ENCODE results near the gene ZNF423.

Gene ZNF423

DNA sequence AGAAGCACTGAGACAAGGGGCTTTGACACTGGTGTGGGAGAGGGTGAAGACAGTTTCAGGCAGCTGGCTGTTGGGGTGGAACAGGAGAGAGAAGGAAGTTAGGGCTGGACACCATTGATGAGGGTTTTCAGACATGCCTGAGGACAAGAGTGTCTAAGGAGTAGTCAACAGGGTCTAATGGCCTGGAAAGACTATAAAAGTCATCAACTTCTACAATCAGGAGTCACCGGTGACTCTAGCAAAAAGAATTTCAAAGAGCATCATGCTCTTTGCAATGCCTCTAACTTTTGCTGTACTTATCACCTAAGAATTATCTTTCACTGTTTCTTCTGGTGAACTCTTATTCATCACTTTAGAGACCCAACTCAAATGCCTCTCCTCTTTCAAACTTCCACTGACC is 268.4 kb downstream of the ZNF423 start:
- Histone ChIP-seq H3K36me3 (ENCODE audit: control insufficient read depth, low read length) (no peaks in the 10 kb centered on the region), H3F3A (ENCODE audit: control insufficient read depth, insufficient read depth) (no peaks in the 10 kb centered on the region), H3K27ac (ENCODE audit: low read depth, low read length) (no peak overlapping the region), H3K4me1 (ENCODE audit: control insufficient read depth, low read length) (no peaks in the 10 kb centered on the region), H3K9me2 (replicated peaks; ENCODE audit: control insufficient read depth, low read length) (no peaks in the 10 kb centered on the region), H3K27me3 (ENCODE audit: control insufficient read depth, low read length) (no peaks in the 10 kb centered on the region; the same call in none of the 2 replicates), H3K4me2 (ENCODE audit: low read length) (no peak overlapping the region), H3K4me3 (ENCODE audit: low read length) (no peak overlapping the region), H3K9me3 (ENCODE audit: control insufficient read depth, insufficient read depth, low read length) (no peaks in the 10 kb centered on the region), H4K20me1 (ENCODE audit: control insufficient read depth, insufficient read depth, low read depth, low read length) (no peaks in the 10 kb centered on the region), H3K79me2 (ENCODE audit: control insufficient read depth, low read length) (no peaks in the 10 kb centered on the region)
- TF ChIP-seq, protein P1, sequence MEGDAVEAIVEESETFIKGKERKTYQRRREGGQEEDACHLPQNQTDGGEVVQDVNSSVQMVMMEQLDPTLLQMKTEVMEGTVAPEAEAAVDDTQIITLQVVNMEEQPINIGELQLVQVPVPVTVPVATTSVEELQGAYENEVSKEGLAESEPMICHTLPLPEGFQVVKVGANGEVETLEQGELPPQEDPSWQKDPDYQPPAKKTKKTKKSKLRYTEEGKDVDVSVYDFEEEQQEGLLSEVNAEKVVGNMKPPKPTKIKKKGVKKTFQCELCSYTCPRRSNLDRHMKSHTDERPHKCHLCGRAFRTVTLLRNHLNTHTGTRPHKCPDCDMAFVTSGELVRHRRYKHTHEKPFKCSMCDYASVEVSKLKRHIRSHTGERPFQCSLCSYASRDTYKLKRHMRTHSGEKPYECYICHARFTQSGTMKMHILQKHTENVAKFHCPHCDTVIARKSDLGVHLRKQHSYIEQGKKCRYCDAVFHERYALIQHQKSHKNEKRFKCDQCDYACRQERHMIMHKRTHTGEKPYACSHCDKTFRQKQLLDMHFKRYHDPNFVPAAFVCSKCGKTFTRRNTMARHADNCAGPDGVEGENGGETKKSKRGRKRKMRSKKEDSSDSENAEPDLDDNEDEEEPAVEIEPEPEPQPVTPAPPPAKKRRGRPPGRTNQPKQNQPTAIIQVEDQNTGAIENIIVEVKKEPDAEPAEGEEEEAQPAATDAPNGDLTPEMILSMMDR (IDR thresholded peaks at IDR 0.05; ENCODE audit: low read depth, low read length, poor library complexity, severe bottlenecking): no peak
- no peak for TF ChIP-seq EZH2phosphoT487 (IDR thresholded peaks at IDR 0.05; ENCODE audit: borderline replicate concordance, low read length)

DNA sequence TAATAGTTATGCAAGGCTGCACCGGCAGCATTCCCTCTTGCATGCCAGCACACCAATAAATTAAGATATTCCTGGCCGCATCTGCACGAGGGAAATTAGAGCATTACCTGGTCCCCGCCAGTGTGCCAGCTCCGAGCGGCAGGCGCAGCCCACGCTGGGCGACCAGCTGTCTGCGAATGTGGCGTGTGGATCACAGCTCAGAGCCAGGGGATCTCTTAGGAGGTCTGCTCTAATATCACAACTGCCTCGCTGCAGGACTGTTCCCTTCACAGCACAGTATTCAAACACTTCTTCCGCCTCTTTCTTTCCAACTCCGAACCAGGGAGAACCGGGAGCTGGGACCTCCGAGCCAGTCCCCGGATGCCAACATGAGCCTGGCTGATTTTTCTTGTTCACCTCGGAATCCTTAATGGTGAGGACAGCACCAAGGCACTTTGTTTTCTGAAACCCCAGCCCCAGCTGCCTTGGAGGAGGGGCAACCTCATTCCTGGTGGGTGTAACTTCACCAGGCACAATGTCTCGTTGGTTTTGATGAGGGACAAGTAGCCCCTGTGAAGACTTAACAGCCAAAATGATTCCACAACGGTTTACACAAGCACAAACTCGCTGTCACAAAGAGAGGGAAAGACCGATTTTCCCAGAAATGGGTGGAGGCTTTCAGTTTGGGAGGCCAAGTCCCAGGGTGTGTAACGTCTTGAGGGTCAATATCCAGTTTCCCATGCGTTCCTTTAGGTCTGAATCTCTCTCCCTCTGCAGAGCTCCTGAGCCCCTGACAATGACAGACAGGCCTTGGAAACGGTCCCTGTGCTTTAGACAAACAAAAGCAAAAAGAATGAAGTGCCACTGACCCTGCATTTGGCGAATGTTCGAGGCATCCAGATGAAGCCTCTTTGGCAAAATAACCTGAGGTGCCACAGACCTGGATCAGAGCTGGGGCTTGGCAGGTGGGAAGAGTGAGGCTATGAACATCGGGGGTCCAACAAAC is 269.2 kb downstream of the ZNF423 start:
- TF ChIP-seq EZH2phosphoT487 (IDR thresholded peaks at IDR 0.05; ENCODE audit: borderline replicate concordance, low read length): no peak
- TF ChIP-seq, protein P1 (IDR thresholded peaks at IDR 0.05; ENCODE audit: low read depth, low read length, poor library complexity, severe bottlenecking): no peak
- H3K4me1 ChIP-seq (ENCODE audit: control insufficient read depth, low read length): no peaks in the 10 kb centered on the region
- H3K36me3 ChIP-seq (ENCODE audit: control insufficient read depth, low read length): no peaks in the 10 kb centered on the region
- no peaks in the 10 kb centered on the region for H4K20me1 ChIP-seq (ENCODE audit: control insufficient read depth, insufficient read depth, low read depth, low read length)
- H3K79me2 ChIP-seq (ENCODE audit: control insufficient read depth, low read length): no peaks in the 10 kb centered on the region
- no peaks in the 10 kb centered on the region; the same call in 1 of the 2 replicates for H3K27me3 ChIP-seq (ENCODE audit: control insufficient read depth, low read length)
- no peaks in the 10 kb centered on the region for H3K9me3 ChIP-seq (ENCODE audit: control insufficient read depth, insufficient read depth, low read length)
- H3K9me2 ChIP-seq (replicated peaks; ENCODE audit: control insufficient read depth, low read length): no peaks in the 10 kb centered on the region
- no peak overlapping the region for H3K4me2 ChIP-seq (ENCODE audit: low read length)
- H3K4me3 ChIP-seq (ENCODE audit: low read length): no peak overlapping the region
- H3F3A ChIP-seq (ENCODE audit: control insufficient read depth, insufficient read depth): no peaks in the 10 kb centered on the region
- no peak overlapping the region for H3K27ac ChIP-seq (ENCODE audit: low read depth, low read length)

DNA sequence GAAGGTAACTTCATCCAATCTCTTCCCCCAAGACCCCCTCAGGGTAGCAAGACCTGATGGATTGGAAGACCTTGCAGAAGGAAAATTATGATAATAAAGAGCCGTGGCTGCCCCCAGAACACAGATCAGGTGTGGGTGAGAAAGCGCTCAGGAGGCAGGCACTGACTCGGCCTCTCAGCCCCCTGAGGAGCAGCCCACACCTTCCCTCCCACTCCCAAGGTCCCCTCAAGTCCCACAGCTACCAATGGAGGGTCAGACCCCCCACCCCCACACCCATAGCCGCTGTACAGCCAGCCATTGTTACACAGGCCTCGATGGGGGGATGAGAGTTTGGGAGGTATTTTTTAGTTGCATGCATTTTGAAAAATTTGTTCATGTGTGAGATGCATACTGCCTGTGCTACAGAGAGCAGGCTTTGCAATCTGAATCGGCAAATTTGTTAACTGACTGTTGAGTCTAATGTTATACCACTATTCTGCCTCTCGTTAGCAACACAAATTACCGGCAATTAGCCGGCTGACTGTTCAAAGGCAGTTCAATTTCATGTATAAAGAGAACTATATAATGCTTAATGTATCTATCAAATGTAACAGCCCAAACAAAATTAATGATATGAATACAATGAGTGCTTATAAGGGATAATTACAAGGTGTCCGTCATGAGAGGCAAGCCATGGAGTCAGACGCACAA is 270.6 kb downstream of the ZNF423 start:
- H3K9me3 ChIP-seq (ENCODE audit: control insufficient read depth, insufficient read depth, low read length): no peaks in the 10 kb centered on the region
- H3K79me2 ChIP-seq (ENCODE audit: control insufficient read depth, low read length): no peaks in the 10 kb centered on the region
- no peaks in the 10 kb centered on the region; the same call in 1 of the 2 replicates for H3K27me3 ChIP-seq (ENCODE audit: control insufficient read depth, low read length)
- H3K36me3 ChIP-seq (ENCODE audit: control insufficient read depth, low read length): no peaks in the 10 kb centered on the region
- no peak overlapping the region for H3K4me2 ChIP-seq (ENCODE audit: low read length)
- no peak for TF ChIP-seq EZH2phosphoT487 (IDR thresholded peaks at IDR 0.05; ENCODE audit: borderline replicate concordance, low read length)
- TF ChIP-seq, protein P1 (IDR thresholded peaks at IDR 0.05; ENCODE audit: low read depth, low read length, poor library complexity, severe bottlenecking): no peak
- H3F3A ChIP-seq (ENCODE audit: control insufficient read depth, insufficient read depth): no peaks in the 10 kb centered on the region
- H3K4me1 ChIP-seq (ENCODE audit: control insufficient read depth, low read length): no peaks in the 10 kb centered on the region
- no peaks in the 10 kb centered on the region for H4K20me1 ChIP-seq (ENCODE audit: control insufficient read depth, insufficient read depth, low read depth, low read length)
- H3K9me2 ChIP-seq (replicated peaks; ENCODE audit: control insufficient read depth, low read length): no peaks in the 10 kb centered on the region
- no peak overlapping the region for H3K27ac ChIP-seq (ENCODE audit: low read depth, low read length)
- H3K4me3 ChIP-seq (ENCODE audit: low read length): no peak overlapping the region

Measured in DOHH2 (cell line).